Nephron progenitor cell (in vitro differentiated cells): ENCODE results near the gene COX14.
"Not testable (repeated sequence)": the region's sequence is repeated elsewhere in the genome, so short reads cannot be mapped to it uniquely, and the experiment has no call there.

Source experiments
- DNase-seq: peaks from one replicate; pipeline ENCODE4 v3.0.0; 2021
- H3K27ac Mint-ChIP-seq: 2 replicates; pipeline ENCODE4 v1.8.0; 2021; ENCODE audit warnings: mild to moderate bottlenecking, moderate library complexity, mixed read lengths
- H3K27me3 Mint-ChIP-seq: 2 replicates; pipeline ENCODE4 v1.8.0; 2021; ENCODE audit warnings: mild to moderate bottlenecking, low read depth, mixed read lengths; ENCODE audit not compliant: poor library complexity
- H3K36me3 Mint-ChIP-seq: 2 replicates; pipeline ENCODE4 v1.8.0; 2021; ENCODE audit warnings: low read depth, mixed read lengths
- H3K4me1 Mint-ChIP-seq: 2 replicates; pipeline ENCODE4 v1.8.0; 2021; ENCODE audit warnings: mixed read lengths
- H3K4me3 Mint-ChIP-seq: 2 replicates; pipeline ENCODE4 v1.8.0; 2021; ENCODE audit warnings: mild to moderate bottlenecking, moderate library complexity, mixed read lengths
- H3K9me3 Mint-ChIP-seq: 2 replicates; pipeline ENCODE4 v1.8.0; 2021; ENCODE audit warnings: mild to moderate bottlenecking, moderate library complexity, mixed read lengths
- CTCF ChIP-seq: fragments of 200-600 bp; sonication (generic); IDR thresholded peaks from 2 replicates; pipeline ENCODE4 v1.5.0; 2021; ENCODE audit warnings: antibody characterized with exemption

The COX14 gene

DNA sequence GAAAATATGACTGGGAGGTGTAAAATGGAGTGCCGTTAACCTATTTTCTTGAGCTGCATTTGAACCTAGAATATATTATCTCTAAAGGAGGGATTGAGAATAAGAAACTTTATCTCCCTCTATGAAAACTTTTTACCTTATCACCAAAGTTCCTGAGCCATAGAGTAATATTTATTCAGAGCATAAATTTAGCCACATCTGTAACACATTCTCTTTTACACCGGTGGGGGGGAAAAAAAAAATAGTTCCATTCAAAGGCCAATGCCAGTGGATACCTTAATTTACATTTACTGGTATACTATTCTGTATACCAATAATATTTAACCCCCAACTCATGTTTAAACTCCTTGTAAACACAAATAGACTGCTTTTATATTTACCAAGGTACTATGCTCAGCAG, 33.4 kb downstream of the COX14 start:
- no peak for TF ChIP-seq CTCF
- Mint-ChIP-seq H3K27ac (no peak overlapping the region), H3K4me3 (no peak overlapping the region), H3K36me3 (peaks cover 28% of the 10 kb centered on the region), H3K4me1 (peaks cover 3% of the 10 kb centered on the region), H3K9me3 (no peaks in the 10 kb centered on the region), H3K27me3 (no peaks in the 10 kb centered on the region)
- no peak for DNase-seq

DNA sequence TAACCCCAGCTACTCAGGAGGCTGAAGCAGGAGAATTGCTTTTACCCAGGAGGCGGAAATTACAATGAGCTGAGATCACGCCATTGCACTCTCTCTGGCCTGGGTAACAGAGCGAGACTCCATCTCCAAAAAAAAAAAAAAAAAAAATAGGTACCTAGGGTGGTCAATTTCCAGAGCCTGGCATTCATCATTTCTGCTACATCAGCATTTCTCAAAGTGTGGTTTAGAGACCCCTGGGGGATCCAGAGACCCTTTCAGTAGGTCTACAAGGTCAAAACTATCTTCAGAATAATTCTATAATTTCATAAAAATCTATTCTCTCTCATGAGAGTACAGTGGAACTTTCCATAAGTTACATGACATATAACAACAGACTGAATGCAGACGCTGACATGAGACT, 35.2 kb downstream of the COX14 start:
- H3K9me3 Mint-ChIP-seq, result no peaks in the 10 kb centered on the region
- H3K36me3 Mint-ChIP-seq, result peaks cover 10% of the 10 kb centered on the region
- no peak for DNase-seq
- H3K27ac Mint-ChIP-seq, result no peak overlapping the region
- H3K4me3 Mint-ChIP-seq, result no peak overlapping the region
- TF ChIP-seq CTCF, result no peak
- no peaks in the 10 kb centered on the region for H3K27me3 Mint-ChIP-seq
- H3K4me1 Mint-ChIP-seq, result peaks cover 14% of the 10 kb centered on the region

DNA sequence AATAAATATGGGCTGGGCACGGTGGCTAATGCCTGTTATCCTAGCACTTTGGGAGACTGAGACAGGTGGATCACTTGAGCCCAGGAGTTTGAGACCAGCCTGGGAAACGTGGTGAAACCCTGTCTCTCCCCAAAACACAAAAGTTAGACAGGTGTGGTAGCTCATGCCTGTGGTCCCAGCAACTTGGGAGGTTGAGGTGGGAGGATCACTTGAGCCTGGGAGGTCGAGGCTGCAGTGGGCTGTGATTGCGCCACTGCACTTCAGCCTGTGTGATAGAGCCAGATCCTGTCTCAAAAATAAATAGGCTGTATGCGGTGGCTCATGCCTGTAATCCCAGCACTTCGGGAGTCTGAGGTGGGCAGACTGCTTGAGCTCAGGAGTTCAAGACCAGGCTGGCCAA, 36.0 kb downstream of the COX14 start:
- H3K27me3 Mint-ChIP-seq, DNase-seq, H3K27ac Mint-ChIP-seq, H3K9me3 Mint-ChIP-seq, H3K36me3 Mint-ChIP-seq, H3K4me3 Mint-ChIP-seq: not testable (repeated sequence)
- H3K4me1 Mint-ChIP-seq, result peaks cover 14% of the 10 kb centered on the region

GRCh38 chr12:50149311-50149710, 37.3 kb downstream of the COX14 start:
- no peak overlapping the region for H3K4me3 Mint-ChIP-seq
- no peaks in the 10 kb centered on the region for H3K9me3 Mint-ChIP-seq
- H3K27ac Mint-ChIP-seq, result peak overlapping the region; percentile 42
- TF ChIP-seq CTCF, result no peak
- peaks cover 14% of the 10 kb centered on the region for H3K4me1 Mint-ChIP-seq
- no peaks in the 10 kb centered on the region for H3K27me3 Mint-ChIP-seq
- DNase-seq, result no peak
- H3K36me3 Mint-ChIP-seq, result peaks cover 7% of the 10 kb centered on the region

- DNase-seq, result no peak
- H3K36me3 Mint-ChIP-seq, result peaks cover 8% of the 10 kb centered on the region
- H3K9me3 Mint-ChIP-seq, result no peaks in the 10 kb centered on the region
- peak overlapping the region; percentile 62 for H3K27ac Mint-ChIP-seq
- no peak for TF ChIP-seq CTCF
- peaks cover 14% of the 10 kb centered on the region for H3K4me1 Mint-ChIP-seq
- H3K27me3 Mint-ChIP-seq, result no peaks in the 10 kb centered on the region
- no peak overlapping the region for H3K4me3 Mint-ChIP-seq
These were observed 39.1 kb downstream of the COX14 start for GRCh38 chr12:50151047-50151687.

DNA sequence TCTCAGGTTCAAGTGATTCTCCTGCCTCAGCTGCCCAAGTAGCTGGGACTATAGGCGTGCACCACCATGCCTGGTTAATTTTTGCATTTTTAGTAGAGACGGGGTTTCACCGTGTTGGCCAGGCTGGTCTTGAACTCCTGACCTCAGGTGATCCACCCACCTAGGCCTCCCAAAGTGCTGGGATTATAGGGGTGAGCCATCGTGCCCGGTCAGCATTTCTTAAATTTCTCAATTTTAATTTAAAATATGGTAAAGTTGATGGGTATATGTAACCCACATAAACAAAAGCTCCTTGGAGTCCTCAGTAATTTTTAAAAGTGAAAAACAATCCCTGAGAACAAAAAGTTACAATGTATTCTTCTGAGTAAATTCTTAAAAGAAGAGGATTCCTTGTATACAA, 42.9 kb downstream of the COX14 start:
- H3K27ac Mint-ChIP-seq, H3K4me3 Mint-ChIP-seq, H3K27me3 Mint-ChIP-seq, DNase-seq: not testable (repeated sequence)
- H3K4me1 Mint-ChIP-seq, result peaks cover 14% of the 10 kb centered on the region
- peaks cover 32% of the 10 kb centered on the region for H3K36me3 Mint-ChIP-seq
- H3K9me3 Mint-ChIP-seq, result peaks cover 17% of the 10 kb centered on the region

- Mint-ChIP-seq H3K4me1 (no peaks in the 10 kb centered on the region), H3K27ac (no peak overlapping the region), H3K27me3 (no peaks in the 10 kb centered on the region), H3K9me3 (peaks cover 17% of the 10 kb centered on the region), H3K36me3 (peaks cover 38% of the 10 kb centered on the region), H3K4me3 (no peak overlapping the region)
- no peak for DNase-seq
- no peak for TF ChIP-seq CTCF
These were observed 44.6 kb downstream of the COX14 start for GRCh38 chr12:50156641-50157040.
